ENCODE results near the gene GPHN.

Gene GPHN

GRCh38 chr14:67133595-67134441, 625.9 kb downstream of the GPHN start:
- in situ Hi-C loops (cut with HindIII; ENCODE audit: low sequenced_read_pairs): no loop called here

GRCh38 chr14:67137744-67138371, 629.9 kb downstream of the GPHN start:
- in situ Hi-C loops (cut with HindIII; ENCODE audit: low sequenced_read_pairs): no loop called here

DNA sequence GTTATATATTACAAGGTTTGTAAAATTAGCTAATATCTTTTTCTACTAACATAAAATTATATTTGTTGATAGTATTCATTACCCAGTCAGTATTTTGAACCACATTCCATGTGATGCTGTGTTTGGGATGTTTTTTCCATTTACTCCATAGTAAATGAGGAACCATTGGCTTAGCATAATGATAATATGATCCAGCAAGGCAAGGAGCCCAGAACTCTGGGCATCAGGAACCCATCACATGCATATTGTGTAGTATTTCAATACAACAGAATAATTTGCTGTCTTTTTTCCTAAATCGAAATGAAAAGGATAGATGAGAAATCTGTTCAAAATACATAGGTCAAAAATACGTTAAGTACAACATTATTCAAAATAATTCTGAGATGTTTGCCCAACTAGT, 632.6 kb downstream of the GPHN start:
- in situ Hi-C loops (cut with HindIII; ENCODE audit: low sequenced_read_pairs): no loop called here

GRCh38 chr14:67141146-67141900, 633.4 kb downstream of the GPHN start:
- in situ Hi-C loops (cut with HindIII; ENCODE audit: low sequenced_read_pairs): no loop called here

DNA sequence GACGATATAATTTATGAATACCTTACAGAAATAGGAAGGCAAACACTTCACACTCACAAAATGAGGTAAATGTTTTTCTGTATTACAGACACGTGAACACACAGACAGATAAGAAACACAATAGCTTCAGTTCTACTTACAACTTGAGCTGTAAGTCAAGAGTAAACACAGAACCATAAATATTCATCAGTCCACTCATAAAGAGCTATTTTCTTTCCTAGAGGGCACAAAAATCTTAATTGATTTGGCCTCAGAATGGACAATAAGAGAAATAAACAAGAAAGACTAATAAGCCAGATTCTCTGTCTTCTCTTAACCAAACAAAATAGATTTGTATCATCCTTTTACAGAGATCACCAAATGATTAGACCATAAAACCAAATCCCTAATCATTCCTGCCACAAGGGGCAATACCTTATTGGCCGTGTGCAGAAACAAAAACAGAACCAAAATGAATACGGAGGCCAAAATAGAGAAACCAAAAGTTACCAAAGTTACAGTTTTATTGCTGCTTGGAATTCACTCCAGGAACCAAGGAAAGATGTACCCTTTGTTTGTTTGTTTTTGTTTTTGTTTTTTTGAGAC, 643.2 kb downstream of the GPHN start:
- in situ Hi-C loops (cut with HindIII; ENCODE audit: low sequenced_read_pairs): no loop called here

GRCh38 chr14:67158566-67158965, 650.6 kb downstream of the GPHN start:
- in situ Hi-C loops (cut with HindIII; ENCODE audit: low sequenced_read_pairs): no loop called here

GRCh38 chr14:67162385-67162784, 654.4 kb downstream of the GPHN start:
- in situ Hi-C loops (cut with HindIII; ENCODE audit: low sequenced_read_pairs): no loop called here

DNA sequence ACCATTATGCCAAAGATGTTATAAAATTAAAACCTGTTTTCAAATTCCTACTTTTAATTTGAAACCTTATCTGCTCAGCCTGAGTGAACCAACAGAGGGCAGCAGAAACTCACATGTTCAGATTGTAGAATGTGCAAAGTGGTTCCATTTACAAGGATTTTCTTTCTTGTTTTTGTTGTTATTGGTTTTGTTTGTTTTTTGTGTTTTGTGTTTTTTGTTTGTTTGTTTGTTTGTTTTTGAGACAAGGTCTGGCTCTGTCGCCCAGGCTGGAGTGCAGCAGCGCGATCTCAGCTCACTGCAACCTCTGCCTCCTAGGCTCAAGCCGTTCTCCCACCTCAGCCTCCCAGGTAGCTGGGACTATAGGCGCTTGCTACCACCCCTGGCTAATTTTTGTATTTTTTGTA, 658.5 kb downstream of the GPHN start:
- in situ Hi-C loops (cut with HindIII; ENCODE audit: low sequenced_read_pairs): no loop called here

- in situ Hi-C loops (cut with HindIII; ENCODE audit: low sequenced_read_pairs): no loop called here
Measured at GRCh38 chr14:67167420-67168109, 659.6 kb downstream of the GPHN start.

DNA sequence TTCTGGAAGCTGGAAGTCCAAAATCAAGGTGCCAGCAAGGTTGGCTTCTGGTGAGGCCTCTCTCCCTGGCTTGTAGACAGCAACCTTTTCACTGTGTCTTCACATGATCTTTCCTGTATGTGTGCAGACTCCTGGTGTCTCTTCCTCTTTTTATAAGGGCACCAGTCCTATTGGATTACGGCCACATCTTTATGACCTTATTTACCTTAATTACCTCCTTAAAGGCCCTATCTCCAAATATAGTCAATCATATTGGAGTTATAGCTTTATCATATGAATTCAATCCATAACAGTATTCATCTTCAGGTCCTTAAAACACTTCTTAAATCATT, 660.1 kb downstream of the GPHN start:
- in situ Hi-C loops (cut with HindIII; ENCODE audit: low sequenced_read_pairs): no loop called here

GRCh38 chr14:67170660-67171059, 662.7 kb downstream of the GPHN start:
- in situ Hi-C loops (cut with HindIII; ENCODE audit: low sequenced_read_pairs): no loop called here

DNA sequence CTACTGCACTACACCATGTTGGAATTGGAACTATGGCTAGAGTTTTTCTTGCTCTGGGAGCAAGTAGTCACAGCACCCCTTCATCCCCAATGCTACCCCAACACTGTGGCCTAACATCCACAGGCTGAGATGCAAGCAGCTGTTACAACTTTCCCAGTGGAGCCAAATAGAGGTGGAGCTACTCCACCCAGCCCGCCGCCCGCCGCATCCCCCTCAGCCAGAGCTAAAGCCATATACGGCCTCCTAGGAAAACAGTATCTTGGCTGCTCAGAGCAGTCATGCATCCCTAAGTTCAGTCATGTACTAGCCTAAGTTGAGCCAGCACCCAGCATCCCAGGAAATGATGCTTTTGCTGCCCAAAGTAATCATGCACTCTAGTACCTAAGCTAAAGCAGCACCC, 664.1 kb downstream of the GPHN start:
- in situ Hi-C loops (cut with HindIII; ENCODE audit: low sequenced_read_pairs): no loop called here

DNA sequence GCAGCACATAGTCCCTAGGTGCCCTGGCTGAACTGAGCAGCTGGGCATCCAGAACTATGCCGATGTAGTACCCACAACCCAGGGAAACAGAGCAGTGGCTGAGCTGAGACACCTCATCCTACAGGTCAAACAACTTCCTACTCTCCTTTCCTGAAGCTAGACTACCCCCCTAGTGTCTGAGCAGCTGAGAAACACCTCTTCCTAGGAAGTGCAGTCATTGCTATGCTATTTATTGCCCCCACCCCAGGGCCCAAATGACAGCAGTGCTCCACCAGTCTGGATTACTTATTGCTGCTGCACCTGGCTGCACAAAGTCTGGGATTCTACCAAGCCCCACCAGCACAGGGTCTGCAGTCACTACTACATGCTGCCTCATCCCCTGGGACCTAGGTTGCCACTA, 664.6 kb downstream of the GPHN start:
- in situ Hi-C loops (cut with HindIII; ENCODE audit: low sequenced_read_pairs): no loop called here

DNA sequence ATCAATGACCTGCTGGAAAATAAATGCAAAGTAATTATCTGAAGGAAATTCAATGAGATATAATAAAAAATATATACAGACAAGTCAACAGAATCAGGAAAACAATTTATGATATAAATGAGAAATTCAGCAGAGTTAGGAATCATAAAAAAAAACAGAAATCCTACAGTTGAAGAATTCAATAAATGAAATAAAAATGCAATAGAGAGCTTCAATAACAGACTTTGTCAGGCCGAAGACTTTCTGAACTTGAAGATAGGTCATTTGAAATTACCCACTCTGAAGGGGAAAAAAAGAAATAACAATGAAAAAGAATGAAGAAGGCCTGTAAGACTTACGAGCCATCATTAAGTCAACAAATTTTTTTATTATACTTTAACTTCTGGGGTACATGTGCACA, 665.8 kb downstream of the GPHN start:
- in situ Hi-C loops (cut with HindIII; ENCODE audit: low sequenced_read_pairs): no loop called here

DNA sequence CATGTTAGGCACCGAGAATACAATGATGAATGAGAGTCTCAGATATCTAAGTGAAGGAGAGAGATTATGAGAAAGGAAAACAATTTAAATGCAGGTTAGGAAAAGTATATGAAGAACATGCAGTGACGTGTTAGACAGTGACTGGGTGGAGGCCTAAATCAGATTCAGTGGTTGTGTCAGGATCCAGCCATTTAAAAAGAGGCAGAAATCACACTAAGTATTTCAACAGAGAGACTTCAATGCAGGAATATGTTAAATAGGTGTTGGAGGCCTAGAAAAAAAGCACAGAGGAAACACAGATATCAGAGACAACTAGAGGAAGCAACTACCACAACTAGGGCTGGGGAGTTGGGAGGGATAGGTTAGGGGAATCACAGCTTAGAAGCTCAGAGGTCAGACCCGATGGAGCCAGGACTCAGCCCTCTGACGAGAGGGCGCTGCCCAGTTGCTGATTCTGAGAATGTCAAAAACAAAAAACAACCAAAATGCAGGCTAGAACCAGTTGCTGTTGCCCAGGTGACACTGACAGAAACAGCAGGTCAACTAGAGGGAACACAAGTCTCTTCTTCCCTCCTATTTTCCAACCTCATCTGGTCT, 678.3 kb downstream of the GPHN start:
- in situ Hi-C loops (cut with HindIII; ENCODE audit: low sequenced_read_pairs): no loop called here

- in situ Hi-C loops (cut with HindIII; ENCODE audit: low sequenced_read_pairs): no loop called here
Measured at GRCh38 chr14:67186789-67187584, 679.0 kb downstream of the GPHN start.

- in situ Hi-C loops (cut with HindIII; ENCODE audit: low sequenced_read_pairs): no loop called here
Measured at GRCh38 chr14:67187826-67188225, 679.9 kb downstream of the GPHN start.

- in situ Hi-C loops (cut with HindIII; ENCODE audit: low sequenced_read_pairs): no loop called here
Measured at GRCh38 chr14:67188326-67188725, 680.4 kb downstream of the GPHN start.

DNA sequence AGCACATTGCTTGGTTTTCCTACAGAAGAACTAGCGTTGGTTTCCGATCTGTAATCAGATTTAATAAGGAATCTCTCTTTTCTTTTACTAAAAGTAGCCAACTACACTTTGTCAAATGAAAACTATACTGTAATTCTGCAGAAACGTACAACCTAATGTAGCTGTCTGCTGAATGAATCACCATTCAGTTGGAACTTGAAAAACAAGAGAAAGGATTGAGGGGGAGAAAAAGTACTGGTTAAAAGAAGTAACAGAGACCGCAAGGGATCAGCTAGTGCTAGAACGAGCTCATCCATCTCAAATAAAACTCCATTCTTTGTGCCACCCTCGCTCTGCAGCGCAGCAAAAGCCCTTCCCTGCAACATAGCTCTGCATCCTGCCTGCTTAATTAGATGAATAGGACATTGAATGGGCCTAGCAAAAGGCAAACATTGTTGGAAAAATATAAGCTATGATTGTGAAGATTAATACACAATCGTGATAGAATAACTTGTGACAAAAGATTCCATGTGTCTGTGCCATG, 683.9 kb downstream of the GPHN start:
- in situ Hi-C loops (cut with HindIII; ENCODE audit: low sequenced_read_pairs): no loop called here

DNA sequence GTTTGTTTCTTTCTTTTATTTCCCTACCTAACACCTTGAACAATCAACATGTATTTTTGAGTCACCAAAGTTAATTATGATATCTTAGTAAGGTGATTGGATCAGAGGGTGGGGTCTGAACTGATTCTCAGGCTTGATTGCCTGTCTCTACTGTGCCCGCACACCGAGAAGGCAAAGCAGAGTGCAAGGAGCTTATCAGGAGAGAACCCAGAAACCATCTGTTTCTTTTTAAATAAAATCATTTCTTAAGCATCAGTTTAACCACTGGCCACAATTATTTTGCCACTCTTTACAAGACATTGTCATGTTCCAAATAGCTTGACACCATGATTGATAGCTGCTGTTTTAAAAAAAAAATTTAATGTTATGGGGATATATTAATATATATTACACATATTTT, 684.4 kb downstream of the GPHN start:
- in situ Hi-C loops (cut with HindIII; ENCODE audit: low sequenced_read_pairs): no loop called here
